ENCODE measurements around the gene NHEJ1. TPM values are rescaled to one million over a fixed set of nuclear protein-coding genes. Genes with fewer than 3 reads are reported as not detected.

Gene NHEJ1
- total and polyA plus RNA-seq, 2 of the 13 experiments (the other 11 are each of a cell fraction or from before 2014, with no cell fraction given), result 30.0 to 30.7 TPM

DNA sequence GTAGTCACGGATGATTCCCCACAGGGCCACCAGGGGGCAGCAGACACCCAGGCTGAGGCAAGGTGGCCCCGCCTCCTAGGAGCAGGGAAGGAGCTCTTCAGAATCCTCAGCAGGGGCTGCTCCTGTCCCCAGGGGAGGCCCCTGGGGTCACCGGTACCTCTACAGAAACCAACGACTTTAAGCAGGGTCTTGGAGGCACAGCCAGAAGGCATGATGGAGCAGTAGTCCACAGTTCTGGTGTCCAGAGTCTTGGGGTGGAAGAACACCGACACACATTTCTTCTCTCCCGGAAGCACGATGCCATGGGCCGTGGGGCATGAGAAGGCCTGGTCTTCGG lies 130.8 kb downstream of the NHEJ1 start (continued):
- TF ChIP-seq PITX1 (CRISPR knock-in tag; IDR thresholded peaks at IDR 0.05) (no peak), WIZ (CRISPR knock-in tag; IDR thresholded peaks at IDR 0.05) (no peak), MAFF (IDR thresholded peaks at IDR 0.05; ENCODE audit: low read depth, low read length) (no peak), ZNF772 (CRISPR knock-in tag; IDR thresholded peaks at IDR 0.05) (no peak), ZNF337 (CRISPR knock-in tag; IDR thresholded peaks at IDR 0.05; ENCODE audit: borderline replicate concordance, low read depth) (no peak), ZFP62 (CRISPR knock-in tag; IDR thresholded peaks at IDR 0.05) (no peak), HMG20B (CRISPR knock-in tag; conservative IDR thresholded peaks at IDR 0.05) (no peak), SRSF1 (optimal IDR thresholded peaks at IDR 0.05; ENCODE audit: low read depth, low read length) (no peak), TOE1 (CRISPR knock-in tag; IDR thresholded peaks at IDR 0.05) (no peak), ZNF333 (CRISPR knock-in tag; IDR thresholded peaks at IDR 0.05; ENCODE audit: borderline replicate concordance) (no peak), ZNF326 (CRISPR knock-in tag; IDR thresholded peaks at IDR 0.05; ENCODE audit: borderline replicate concordance) (no peak), ZNF20 (CRISPR knock-in tag; IDR thresholded peaks at IDR 0.05) (no peak), ZNF160 (CRISPR knock-in tag; IDR thresholded peaks at IDR 0.05) (no peak), RFX5 (IDR thresholded peaks at IDR 0.05; ENCODE audit: low read depth, low read length) (no peak), ZNF605 (CRISPR knock-in tag; IDR thresholded peaks at IDR 0.05) (no peak), CEBPB (IDR thresholded peaks at IDR 0.05; ENCODE audit: borderline replicate concordance, low read depth, low read length) (no peak), ZNF570 (CRISPR knock-in tag; IDR thresholded peaks at IDR 0.05; ENCODE audit: borderline replicate concordance) (no peak)
- TF ChIP-seq, protein P1, sequence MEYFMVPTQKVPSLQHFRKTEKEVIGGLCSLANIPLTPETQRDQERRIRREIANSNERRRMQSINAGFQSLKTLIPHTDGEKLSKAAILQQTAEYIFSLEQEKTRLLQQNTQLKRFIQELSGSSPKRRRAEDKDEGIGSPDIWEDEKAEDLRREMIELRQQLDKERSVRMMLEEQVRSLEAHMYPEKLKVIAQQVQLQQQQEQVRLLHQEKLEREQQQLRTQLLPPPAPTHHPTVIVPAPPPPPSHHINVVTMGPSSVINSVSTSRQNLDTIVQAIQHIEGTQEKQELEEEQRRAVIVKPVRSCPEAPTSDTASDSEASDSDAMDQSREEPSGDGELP (IDR thresholded peaks at IDR 0.05; ENCODE audit: borderline replicate concordance, low read depth), result no peak
- TF ChIP-seq, protein P2, sequence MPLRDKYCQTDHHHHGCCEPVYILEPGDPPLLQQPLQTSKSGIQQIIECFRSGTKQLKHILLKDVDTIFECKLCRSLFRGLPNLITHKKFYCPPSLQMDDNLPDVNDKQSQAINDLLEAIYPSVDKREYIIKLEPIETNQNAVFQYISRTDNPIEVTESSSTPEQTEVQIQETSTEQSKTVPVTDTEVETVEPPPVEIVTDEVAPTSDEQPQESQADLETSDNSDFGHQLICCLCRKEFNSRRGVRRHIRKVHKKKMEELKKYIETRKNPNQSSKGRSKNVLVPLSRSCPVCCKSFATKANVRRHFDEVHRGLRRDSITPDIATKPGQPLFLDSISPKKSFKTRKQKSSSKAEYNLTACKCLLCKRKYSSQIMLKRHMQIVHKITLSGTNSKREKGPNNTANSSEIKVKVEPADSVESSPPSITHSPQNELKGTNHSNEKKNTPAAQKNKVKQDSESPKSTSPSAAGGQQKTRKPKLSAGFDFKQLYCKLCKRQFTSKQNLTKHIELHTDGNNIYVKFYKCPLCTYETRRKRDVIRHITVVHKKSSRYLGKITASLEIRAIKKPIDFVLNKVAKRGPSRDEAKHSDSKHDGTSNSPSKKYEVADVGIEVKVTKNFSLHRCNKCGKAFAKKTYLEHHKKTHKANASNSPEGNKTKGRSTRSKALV (CRISPR knock-in tag; IDR thresholded peaks at IDR 0.05), result no peak
- TF ChIP-seq, protein P3, sequence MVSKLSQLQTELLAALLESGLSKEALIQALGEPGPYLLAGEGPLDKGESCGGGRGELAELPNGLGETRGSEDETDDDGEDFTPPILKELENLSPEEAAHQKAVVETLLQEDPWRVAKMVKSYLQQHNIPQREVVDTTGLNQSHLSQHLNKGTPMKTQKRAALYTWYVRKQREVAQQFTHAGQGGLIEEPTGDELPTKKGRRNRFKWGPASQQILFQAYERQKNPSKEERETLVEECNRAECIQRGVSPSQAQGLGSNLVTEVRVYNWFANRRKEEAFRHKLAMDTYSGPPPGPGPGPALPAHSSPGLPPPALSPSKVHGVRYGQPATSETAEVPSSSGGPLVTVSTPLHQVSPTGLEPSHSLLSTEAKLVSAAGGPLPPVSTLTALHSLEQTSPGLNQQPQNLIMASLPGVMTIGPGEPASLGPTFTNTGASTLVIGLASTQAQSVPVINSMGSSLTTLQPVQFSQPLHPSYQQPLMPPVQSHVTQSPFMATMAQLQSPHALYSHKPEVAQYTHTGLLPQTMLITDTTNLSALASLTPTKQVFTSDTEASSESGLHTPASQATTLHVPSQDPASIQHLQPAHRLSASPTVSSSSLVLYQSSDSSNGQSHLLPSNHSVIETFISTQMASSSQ (IDR thresholded peaks at IDR 0.05; ENCODE audit: low read depth), result no peak
- TF ChIP-seq, protein P3 (CRISPR knock-in tag; IDR thresholded peaks at IDR 0.05; ENCODE audit: borderline replicate concordance), result no peak
- TF ChIP-seq, protein P4, sequence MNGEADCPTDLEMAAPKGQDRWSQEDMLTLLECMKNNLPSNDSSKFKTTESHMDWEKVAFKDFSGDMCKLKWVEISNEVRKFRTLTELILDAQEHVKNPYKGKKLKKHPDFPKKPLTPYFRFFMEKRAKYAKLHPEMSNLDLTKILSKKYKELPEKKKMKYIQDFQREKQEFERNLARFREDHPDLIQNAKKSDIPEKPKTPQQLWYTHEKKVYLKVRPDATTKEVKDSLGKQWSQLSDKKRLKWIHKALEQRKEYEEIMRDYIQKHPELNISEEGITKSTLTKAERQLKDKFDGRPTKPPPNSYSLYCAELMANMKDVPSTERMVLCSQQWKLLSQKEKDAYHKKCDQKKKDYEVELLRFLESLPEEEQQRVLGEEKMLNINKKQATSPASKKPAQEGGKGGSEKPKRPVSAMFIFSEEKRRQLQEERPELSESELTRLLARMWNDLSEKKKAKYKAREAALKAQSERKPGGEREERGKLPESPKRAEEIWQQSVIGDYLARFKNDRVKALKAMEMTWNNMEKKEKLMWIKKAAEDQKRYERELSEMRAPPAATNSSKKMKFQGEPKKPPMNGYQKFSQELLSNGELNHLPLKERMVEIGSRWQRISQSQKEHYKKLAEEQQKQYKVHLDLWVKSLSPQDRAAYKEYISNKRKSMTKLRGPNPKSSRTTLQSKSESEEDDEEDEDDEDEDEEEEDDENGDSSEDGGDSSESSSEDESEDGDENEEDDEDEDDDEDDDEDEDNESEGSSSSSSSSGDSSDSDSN (CRISPR knock-in tag; IDR thresholded peaks at IDR 0.05), result no peak
- TF ChIP-seq, protein P5, sequence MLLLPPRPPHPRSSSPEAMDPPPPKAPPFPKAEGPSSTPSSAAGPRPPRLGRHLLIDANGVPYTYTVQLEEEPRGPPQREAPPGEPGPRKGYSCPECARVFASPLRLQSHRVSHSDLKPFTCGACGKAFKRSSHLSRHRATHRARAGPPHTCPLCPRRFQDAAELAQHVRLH (CRISPR knock-in tag; IDR thresholded peaks at IDR 0.05; ENCODE audit: borderline replicate concordance, low read depth), result 0 out of 2 replicates have a peak, but pooled peaks have one; percentile 34

All from HepG2 (cell line).